ENCODE results near the gene KLHL29. TPM values are rescaled to one million over a fixed set of nuclear protein-coding genes. Genes with fewer than 3 reads are reported as not detected.

Gene KLHL29
- total RNA-seq, 2 experiments from 2014 or later, result 0.23 to 0.66 TPM

DNA sequence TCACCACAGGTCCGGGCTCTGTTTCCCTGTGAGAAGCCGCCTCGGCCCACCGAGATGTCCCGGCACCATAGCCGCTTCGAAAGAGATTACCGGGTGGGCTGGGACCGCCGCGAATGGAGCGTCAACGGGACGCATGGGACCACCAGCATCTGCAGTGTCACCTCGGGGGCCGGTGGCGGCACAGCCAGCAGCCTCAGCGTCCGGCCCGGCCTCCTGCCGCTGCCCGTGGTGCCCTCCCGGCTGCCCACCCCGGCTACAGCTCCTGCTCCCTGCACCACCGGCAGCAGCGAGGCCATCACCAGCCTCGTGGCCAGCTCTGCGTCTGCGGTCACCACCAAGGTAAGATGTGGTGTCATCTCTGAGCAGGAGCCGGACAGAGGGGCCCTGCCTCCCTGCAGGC lies 177.2 kb downstream of the KLHL29 start:
- H3K36me3 ChIP-seq (ENCODE audit: insufficient read depth, low read length), result no peaks in the 10 kb centered on the region
- no peaks in the 10 kb centered on the region for H3K9me2 ChIP-seq (ENCODE audit: insufficient read depth, low read length)
- TF ChIP-seq, protein P1, sequence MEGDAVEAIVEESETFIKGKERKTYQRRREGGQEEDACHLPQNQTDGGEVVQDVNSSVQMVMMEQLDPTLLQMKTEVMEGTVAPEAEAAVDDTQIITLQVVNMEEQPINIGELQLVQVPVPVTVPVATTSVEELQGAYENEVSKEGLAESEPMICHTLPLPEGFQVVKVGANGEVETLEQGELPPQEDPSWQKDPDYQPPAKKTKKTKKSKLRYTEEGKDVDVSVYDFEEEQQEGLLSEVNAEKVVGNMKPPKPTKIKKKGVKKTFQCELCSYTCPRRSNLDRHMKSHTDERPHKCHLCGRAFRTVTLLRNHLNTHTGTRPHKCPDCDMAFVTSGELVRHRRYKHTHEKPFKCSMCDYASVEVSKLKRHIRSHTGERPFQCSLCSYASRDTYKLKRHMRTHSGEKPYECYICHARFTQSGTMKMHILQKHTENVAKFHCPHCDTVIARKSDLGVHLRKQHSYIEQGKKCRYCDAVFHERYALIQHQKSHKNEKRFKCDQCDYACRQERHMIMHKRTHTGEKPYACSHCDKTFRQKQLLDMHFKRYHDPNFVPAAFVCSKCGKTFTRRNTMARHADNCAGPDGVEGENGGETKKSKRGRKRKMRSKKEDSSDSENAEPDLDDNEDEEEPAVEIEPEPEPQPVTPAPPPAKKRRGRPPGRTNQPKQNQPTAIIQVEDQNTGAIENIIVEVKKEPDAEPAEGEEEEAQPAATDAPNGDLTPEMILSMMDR (conservative IDR thresholded peaks at IDR 0.05; ENCODE audit: low read length), result no peak
- TF ChIP-seq EZH2phosphoT487 (IDR thresholded peaks at IDR 0.05; ENCODE audit: borderline replicate concordance, low read depth, low read length), result no peak
- no peak overlapping the region for H3K4me2 ChIP-seq (ENCODE audit: low read length)
- H3K27ac ChIP-seq (ENCODE audit: low read depth, low read length, poor library complexity, severe bottlenecking), result no peak overlapping the region
- H3K4me1 ChIP-seq (ENCODE audit: insufficient read depth, low read length, poor library complexity, severe bottlenecking), result no peaks in the 10 kb centered on the region
- no peak for DNase-seq (ENCODE audit: low spot score)
- no peaks in the 10 kb centered on the region for H3K9me3 ChIP-seq (ENCODE audit: low read length)
- H3K4me3 ChIP-seq (ENCODE audit: low read depth, low read length, poor library complexity, severe bottlenecking), result no peak overlapping the region
- BruUV-seq (replicated peaks), result no TSS peak
- H3K79me2 ChIP-seq (ENCODE audit: insufficient read depth, low read depth, low read length), result no peaks in the 10 kb centered on the region
- H2AFZ ChIP-seq (ENCODE audit: low read length), result no peak overlapping the region
- ChIA-PET POLR2A (no interaction called here), CTCF (ENCODE audit: unreplicated experiment) (no interaction called here)
- intact Hi-C loops (cut with micrococcal nuclease; ENCODE audit: unreplicated experiment), result no loop called here
- no peaks in the 10 kb centered on the region for H4K20me1 ChIP-seq (ENCODE audit: insufficient read depth, low read length)

DNA sequence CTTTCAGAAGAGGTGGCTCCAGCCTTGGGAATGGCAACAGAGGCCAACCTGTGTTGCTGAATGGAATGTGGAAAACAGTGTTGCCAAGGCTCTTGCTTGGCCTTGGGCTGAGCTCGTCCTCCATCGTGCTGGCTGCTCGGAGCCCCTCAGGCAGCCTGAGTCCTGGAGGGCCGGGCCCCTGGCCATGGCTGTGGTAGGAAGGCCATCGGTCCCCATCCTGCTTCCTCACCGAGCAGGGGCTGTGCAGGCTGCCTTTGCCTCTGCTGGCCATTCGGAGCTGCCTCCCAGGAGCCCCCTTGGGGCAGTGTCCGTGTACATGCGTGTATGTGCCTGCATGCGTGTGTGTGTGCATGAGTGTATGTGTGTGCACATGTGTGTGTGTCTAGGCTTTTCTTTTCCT lies 178.2 kb downstream of the KLHL29 start:
- Histone ChIP-seq H3K4me2 (ENCODE audit: low read length) (no peak overlapping the region), H3K9me3 (ENCODE audit: low read length) (no peaks in the 10 kb centered on the region), H3K9me2 (ENCODE audit: insufficient read depth, low read length) (no peaks in the 10 kb centered on the region), H3K4me3 (ENCODE audit: low read depth, low read length, poor library complexity, severe bottlenecking) (no peak overlapping the region), H3K79me2 (ENCODE audit: insufficient read depth, low read depth, low read length) (no peaks in the 10 kb centered on the region), H3K4me1 (ENCODE audit: insufficient read depth, low read length, poor library complexity, severe bottlenecking) (no peaks in the 10 kb centered on the region), H3K36me3 (ENCODE audit: insufficient read depth, low read length) (no peaks in the 10 kb centered on the region), H4K20me1 (ENCODE audit: insufficient read depth, low read length) (no peaks in the 10 kb centered on the region), H3K27ac (ENCODE audit: low read depth, low read length, poor library complexity, severe bottlenecking) (no peak overlapping the region), H2AFZ (ENCODE audit: low read length) (no peak overlapping the region)
- intact Hi-C loops (cut with micrococcal nuclease; ENCODE audit: unreplicated experiment), result no loop called here
- no peak for TF ChIP-seq EZH2phosphoT487 (IDR thresholded peaks at IDR 0.05; ENCODE audit: borderline replicate concordance, low read depth, low read length)
- TF ChIP-seq, protein P1 (conservative IDR thresholded peaks at IDR 0.05; ENCODE audit: low read length), result no peak
- DNase-seq (ENCODE audit: low spot score), result no peak
- POLR2A ChIA-PET, result no interaction called here
- CTCF ChIA-PET (ENCODE audit: unreplicated experiment), result no interaction called here
- no TSS peak for BruUV-seq (replicated peaks)

DNA sequence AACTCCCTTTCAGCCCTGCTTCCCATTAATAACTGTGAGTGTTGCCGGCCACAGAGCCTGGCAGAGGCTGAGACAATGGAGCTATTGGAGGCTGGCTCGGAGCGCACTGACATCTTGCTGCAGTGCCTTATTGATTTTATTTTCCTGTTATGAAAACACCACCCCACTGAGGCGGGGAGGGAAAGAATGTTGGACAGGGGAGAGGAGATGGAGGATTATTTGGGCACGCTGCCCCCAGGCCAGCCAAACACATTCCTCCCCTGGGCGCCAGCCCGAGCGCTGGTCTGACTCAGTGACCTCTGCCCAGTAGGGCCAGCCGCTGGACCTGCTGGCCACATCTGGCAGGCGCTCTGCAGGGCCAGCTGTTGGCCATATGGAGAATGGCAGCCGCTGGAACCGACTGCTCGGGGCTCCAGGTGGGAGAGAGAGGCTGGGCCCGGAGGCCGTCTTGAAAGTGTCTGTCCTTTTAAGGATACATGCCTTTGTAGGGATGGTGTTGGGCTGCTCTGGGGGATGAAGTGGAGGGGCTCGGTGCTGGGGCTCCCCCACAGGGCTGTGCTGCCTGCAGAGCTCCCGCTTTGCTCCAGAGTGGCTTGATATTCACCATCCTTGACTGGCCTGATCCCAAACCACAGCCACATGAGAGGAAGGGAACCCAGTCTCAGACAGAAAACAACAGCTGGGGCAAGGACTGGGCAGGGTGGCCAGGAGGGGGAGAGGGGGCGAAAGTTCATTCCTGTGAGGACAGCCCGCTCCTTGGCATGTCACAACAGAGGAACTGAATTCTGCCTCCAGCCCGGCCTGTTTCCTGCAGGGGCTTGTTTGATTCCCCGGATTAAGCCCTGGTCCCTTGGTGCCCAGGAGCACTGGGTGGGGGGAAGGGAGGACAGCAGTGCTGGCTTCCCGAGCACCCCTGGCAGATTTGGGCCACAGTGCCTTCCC lies 179.0 kb downstream of the KLHL29 start:
- no peak overlapping the region for H3K4me3 ChIP-seq (ENCODE audit: low read depth, low read length, poor library complexity, severe bottlenecking)
- no peaks in the 10 kb centered on the region for H3K4me1 ChIP-seq (ENCODE audit: insufficient read depth, low read length, poor library complexity, severe bottlenecking)
- ChIA-PET POLR2A (interaction anchor here (0.6 kb wide), 1 partner anchor 157 kb away, joined by 3 read pairs; no protein-coding TSS in a partner anchor), CTCF (ENCODE audit: unreplicated experiment) (no interaction called here)
- H3K79me2 ChIP-seq (ENCODE audit: insufficient read depth, low read depth, low read length), result no peaks in the 10 kb centered on the region
- no peak for TF ChIP-seq EZH2phosphoT487 (IDR thresholded peaks at IDR 0.05; ENCODE audit: borderline replicate concordance, low read depth, low read length)
- TF ChIP-seq, protein P1 (conservative IDR thresholded peaks at IDR 0.05; ENCODE audit: low read length), result no peak
- BruUV-seq (replicated peaks), result no TSS peak
- intact Hi-C loops (cut with micrococcal nuclease; ENCODE audit: unreplicated experiment), result no loop called here
- H3K9me3 ChIP-seq (ENCODE audit: low read length), result no peaks in the 10 kb centered on the region
- H3K36me3 ChIP-seq (ENCODE audit: insufficient read depth, low read length), result no peaks in the 10 kb centered on the region
- H3K27ac ChIP-seq (ENCODE audit: low read depth, low read length, poor library complexity, severe bottlenecking), result no peak overlapping the region
- H3K9me2 ChIP-seq (ENCODE audit: insufficient read depth, low read length), result no peaks in the 10 kb centered on the region
- no peak for DNase-seq (ENCODE audit: low spot score)
- H2AFZ ChIP-seq (ENCODE audit: low read length), result no peak overlapping the region
- H4K20me1 ChIP-seq (ENCODE audit: insufficient read depth, low read length), result no peaks in the 10 kb centered on the region
- no peak overlapping the region for H3K4me2 ChIP-seq (ENCODE audit: low read length)

Data from OCI-LY7 (cell line).